ENCODE measurements around the gene RAPGEFL1. TPM values are rescaled to one million over a fixed set of nuclear protein-coding genes. Genes with fewer than 3 reads are reported as not detected.

RAPGEFL1 gene
- total and polyA plus RNA-seq, 2 donors (not counting 1 experiment from before 2014, with no cell fraction given), result 3.0 to 5.6 TPM

DNA sequence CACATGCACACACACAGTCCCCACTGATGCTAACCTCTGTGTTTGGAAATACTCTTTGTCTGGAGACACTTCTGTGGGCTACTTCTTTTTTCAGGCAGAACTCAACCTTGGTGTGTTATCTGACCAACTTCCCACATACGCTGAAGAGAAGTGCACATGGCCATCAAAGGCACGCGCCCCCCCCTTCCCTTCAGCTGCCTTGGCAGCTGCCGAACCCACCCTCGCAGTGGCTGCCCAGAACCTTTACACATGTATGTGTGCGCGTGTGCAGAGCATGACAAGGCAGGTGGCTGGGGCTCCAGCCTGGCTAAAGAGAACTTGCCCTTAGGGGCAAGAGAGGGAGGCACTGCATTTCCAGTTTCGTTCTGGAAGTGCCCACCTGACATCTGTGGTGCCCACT lies 3.9 kb downstream of the RAPGEFL1 start:
- WGBS (ENCODE audit: insufficient coverage), result 67% methylated on average over 6 of the region's 8 CpGs
- Histone ChIP-seq H3K27ac (ENCODE audit: low read length in 2 of 2) (no peak overlapping the region), H3K36me3 (replicated peaks in 1 of 2; ENCODE audit: control extremely low read depth in 1 of 2, control insufficient read depth in 1 of 2, extremely low read depth in 1 of 2, insufficient read depth in 2 of 2, low read length in 1 of 2) (no peaks in the 10 kb centered on the region), H3K27me3 (replicated peaks in 1 of 4; ENCODE audit: control extremely low read depth in 1 of 4, control insufficient read depth in 3 of 4, insufficient read depth in 4 of 4, low read length in 3 of 4) (peaks cover 0 to 7% (median 2%) of the 10 kb centered on the region in 4 experiments), H4K20me1 (ENCODE audit: control insufficient read depth, insufficient read depth, low read length, poor library complexity, severe bottlenecking) (peaks cover 11% of the 10 kb centered on the region), H3K4me3 (ENCODE audit: control extremely low read depth in 1 of 5, extremely low read depth in 1 of 5, insufficient read depth in 1 of 5, low read depth in 2 of 5, low read length in 4 of 5) (no peak overlapping the region), H3K4me2 (replicated peaks; ENCODE audit: low read depth, low read length, poor library complexity, severe bottlenecking) (no peak overlapping the region), H3K4me1 (ENCODE audit: control insufficient read depth in 2 of 2, insufficient read depth in 2 of 2, low read length in 2 of 2) (peaks cover 17% of the 10 kb centered on the region in 2 donors), H3K9ac (ENCODE audit: low read length) (no peak overlapping the region), H3K79me2 (ENCODE audit: control insufficient read depth, insufficient read depth, low read length) (peaks cover 5% of the 10 kb centered on the region), H2AFZ (ENCODE audit: insufficient read depth, low read depth, low read length, poor library complexity, severe bottlenecking) (no peak overlapping the region), H3K9me3 (ENCODE audit: control extremely low read depth in 1 of 3, control insufficient read depth in 2 of 3, insufficient read depth in 1 of 3, low read length in 2 of 3) (no peaks in the 10 kb centered on the region)
- POLR2A ChIA-PET, result no interaction called here
- DNase-seq (no peak), ATAC-seq (ENCODE audit: low read depth) (no peak)
- Mint-ChIP-seq H3K27ac (no peak overlapping the region), H3K9me3 (ENCODE audit: insufficient read depth) (no peaks in the 10 kb centered on the region), H3K27me3 (no peaks in the 10 kb centered on the region), H3K4me1 (peaks cover 11% of the 10 kb centered on the region), H3K4me3 (no peak overlapping the region)
- no peak for TF ChIP-seq EZH2 (IDR thresholded peaks at IDR 0.05; ENCODE audit: borderline replicate concordance, insufficient read depth, low read depth, low read length, poor library complexity, severe bottlenecking)
- TF ChIP-seq, protein P1, sequence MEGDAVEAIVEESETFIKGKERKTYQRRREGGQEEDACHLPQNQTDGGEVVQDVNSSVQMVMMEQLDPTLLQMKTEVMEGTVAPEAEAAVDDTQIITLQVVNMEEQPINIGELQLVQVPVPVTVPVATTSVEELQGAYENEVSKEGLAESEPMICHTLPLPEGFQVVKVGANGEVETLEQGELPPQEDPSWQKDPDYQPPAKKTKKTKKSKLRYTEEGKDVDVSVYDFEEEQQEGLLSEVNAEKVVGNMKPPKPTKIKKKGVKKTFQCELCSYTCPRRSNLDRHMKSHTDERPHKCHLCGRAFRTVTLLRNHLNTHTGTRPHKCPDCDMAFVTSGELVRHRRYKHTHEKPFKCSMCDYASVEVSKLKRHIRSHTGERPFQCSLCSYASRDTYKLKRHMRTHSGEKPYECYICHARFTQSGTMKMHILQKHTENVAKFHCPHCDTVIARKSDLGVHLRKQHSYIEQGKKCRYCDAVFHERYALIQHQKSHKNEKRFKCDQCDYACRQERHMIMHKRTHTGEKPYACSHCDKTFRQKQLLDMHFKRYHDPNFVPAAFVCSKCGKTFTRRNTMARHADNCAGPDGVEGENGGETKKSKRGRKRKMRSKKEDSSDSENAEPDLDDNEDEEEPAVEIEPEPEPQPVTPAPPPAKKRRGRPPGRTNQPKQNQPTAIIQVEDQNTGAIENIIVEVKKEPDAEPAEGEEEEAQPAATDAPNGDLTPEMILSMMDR (IDR thresholded peaks at IDR 0.05), result no peak
- CTCF ChIA-PET, result interaction anchor here (1.9 kb wide), 1 partner anchor 10 kb away, joined by 7 read pairs; no protein-coding TSS in a partner anchor
- intact Hi-C loops (cut with micrococcal nuclease), result no loop called here

DNA sequence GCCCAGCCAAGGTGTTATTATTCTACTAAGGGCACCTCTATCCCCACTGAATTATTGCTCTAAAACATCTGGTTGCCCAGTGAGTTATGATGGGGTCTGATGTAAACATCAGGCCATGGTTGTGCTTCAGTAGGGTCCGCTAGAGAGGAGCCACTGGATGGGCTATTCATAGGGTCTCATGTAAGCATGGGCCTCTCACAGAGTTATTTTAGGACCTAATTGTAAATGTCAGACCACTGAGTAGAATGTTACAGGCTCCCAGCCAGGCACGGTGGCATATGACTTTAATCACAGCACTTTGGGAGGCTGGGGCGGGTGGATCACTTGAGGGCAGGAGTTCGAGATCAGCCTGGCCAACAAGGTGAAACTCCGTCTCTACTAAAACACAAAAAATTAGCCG lies 5.3 kb downstream of the RAPGEFL1 start:
- DNase-seq (no peak), ATAC-seq (ENCODE audit: low read depth) (no peak)
- Histone ChIP-seq H3K9me3 (ENCODE audit: control extremely low read depth in 1 of 3, control insufficient read depth in 2 of 3, insufficient read depth in 1 of 3, low read length in 2 of 3) (no peaks in the 10 kb centered on the region), H3K9ac (ENCODE audit: low read length) (no peak overlapping the region), H4K20me1 (ENCODE audit: control insufficient read depth, insufficient read depth, low read length, poor library complexity, severe bottlenecking) (peaks cover 10% of the 10 kb centered on the region), H3K27me3 (replicated peaks in 1 of 4; ENCODE audit: control extremely low read depth in 1 of 4, control insufficient read depth in 3 of 4, insufficient read depth in 4 of 4, low read length in 3 of 4) (peaks cover 0 to 7% (median 2%) of the 10 kb centered on the region in 4 experiments), H3K27ac (ENCODE audit: low read length in 2 of 2) (no peak overlapping the region), H3K36me3 (replicated peaks in 1 of 2; ENCODE audit: control extremely low read depth in 1 of 2, control insufficient read depth in 1 of 2, extremely low read depth in 1 of 2, insufficient read depth in 2 of 2, low read length in 1 of 2) (no peaks in the 10 kb centered on the region), H2AFZ (ENCODE audit: insufficient read depth, low read depth, low read length, poor library complexity, severe bottlenecking) (no peak overlapping the region), H3K4me2 (replicated peaks; ENCODE audit: low read depth, low read length, poor library complexity, severe bottlenecking) (no peak overlapping the region), H3K4me1 (ENCODE audit: control insufficient read depth in 2 of 2, insufficient read depth in 2 of 2, low read length in 2 of 2) (peaks cover 9 to 11% of the 10 kb centered on the region in 2 donors), H3K79me2 (ENCODE audit: control insufficient read depth, insufficient read depth, low read length) (peaks cover 2% of the 10 kb centered on the region), H3K4me3 (ENCODE audit: control extremely low read depth in 1 of 5, extremely low read depth in 1 of 5, insufficient read depth in 1 of 5, low read depth in 2 of 5, low read length in 4 of 5) (no peak overlapping the region)
- CTCF ChIA-PET, result interaction anchor here (1.7 to 1.9 kb wide), 2 partner anchors 9 to 169 kb away, joined by 3 to 7 read pairs; no protein-coding TSS in a partner anchor
- H3K27ac Mint-ChIP-seq, result no peak overlapping the region
- no peaks in the 10 kb centered on the region for H3K27me3 Mint-ChIP-seq
- no peak overlapping the region for H3K4me3 Mint-ChIP-seq
- 87% methylated on average over 4 of the region's 6 CpGs for WGBS (ENCODE audit: insufficient coverage)
- intact Hi-C loops (cut with micrococcal nuclease), result no loop called here
- no peaks in the 10 kb centered on the region for H3K9me3 Mint-ChIP-seq (ENCODE audit: insufficient read depth)
- POLR2A ChIA-PET, result interaction anchor here (0.5 kb wide), 1 partner anchor 1489 kb away, joined by 3 read pairs; no protein-coding TSS in a partner anchor
- TF ChIP-seq EZH2 (IDR thresholded peaks at IDR 0.05; ENCODE audit: borderline replicate concordance, insufficient read depth, low read depth, low read length, poor library complexity, severe bottlenecking), result no peak
- TF ChIP-seq, protein P1 (IDR thresholded peaks at IDR 0.05), result no peak
- peaks cover 4% of the 10 kb centered on the region for H3K4me1 Mint-ChIP-seq
